Measurements from ENCODE around the gene SORBS1.

GRCh38 chr10:95324436-95325268 lies 236.5 kb downstream of the SORBS1 start:
- TF ChIP-seq FOXM1 (IDR thresholded peaks at IDR 0.05; ENCODE audit: borderline replicate concordance, low read depth) (no peak), CREB1 (IDR thresholded peaks at IDR 0.05; ENCODE audit: low read depth) (no peak), TAF1 (IDR thresholded peaks at IDR 0.05; ENCODE audit: low read depth) (no peak), EP300 (IDR thresholded peaks at IDR 0.05; ENCODE audit: borderline replicate concordance) (no peak), TCF12 (IDR thresholded peaks at IDR 0.05; ENCODE audit: low read depth) (no peak), NFIC (IDR thresholded peaks at IDR 0.05) (no peak), ZBTB7A (IDR thresholded peaks at IDR 0.05; ENCODE audit: low read depth) (no peak)

All from Ishikawa (cell line).